NCI-H510A (cell line): ENCODE measurements around the gene MORF4L1.
"Not testable (repeated sequence)": the region's sequence is repeated elsewhere in the genome, so short reads cannot be mapped to it uniquely, and the experiment has no call there.

Source experiments
- DNase-seq: peaks from one replicate; lab custom pipeline; 2025; lab: John Stamatoyannopoulos, UW

The MORF4L1 gene

DNA sequence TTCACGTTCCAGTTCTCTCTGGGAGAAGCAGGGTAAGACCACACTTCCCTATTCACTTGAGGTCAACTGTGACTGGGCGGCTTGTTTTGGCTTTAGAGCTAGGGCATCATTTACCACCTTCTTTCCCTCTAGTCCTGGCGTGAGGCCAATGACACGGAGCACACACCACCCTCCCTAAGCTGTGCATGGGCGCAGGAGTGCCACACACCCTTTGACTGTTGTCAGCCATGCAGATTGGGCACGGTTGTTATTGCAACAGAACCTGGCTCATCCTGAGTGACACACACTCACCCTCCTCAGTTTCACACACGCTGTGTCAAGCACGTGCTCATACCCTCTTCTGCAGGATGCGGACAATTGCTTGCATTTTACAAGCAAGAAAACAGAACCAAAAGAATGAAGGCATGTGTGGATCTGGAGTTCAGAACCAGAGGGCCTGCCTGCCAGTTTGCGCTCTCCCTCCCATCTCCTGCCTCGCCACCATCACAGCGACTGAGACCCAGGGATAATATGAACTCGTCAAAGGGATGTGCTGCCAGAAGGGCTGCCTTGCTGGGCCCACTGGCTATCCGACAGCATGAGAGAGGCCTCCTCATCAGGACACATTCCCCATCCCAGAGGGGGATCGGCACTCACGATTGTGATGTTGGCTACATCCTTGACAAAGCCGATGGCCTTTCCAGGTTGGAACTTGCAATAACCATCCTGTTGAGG lies 54.5 kb downstream of the MORF4L1 start:
- DNase-seq = no peak

DNA sequence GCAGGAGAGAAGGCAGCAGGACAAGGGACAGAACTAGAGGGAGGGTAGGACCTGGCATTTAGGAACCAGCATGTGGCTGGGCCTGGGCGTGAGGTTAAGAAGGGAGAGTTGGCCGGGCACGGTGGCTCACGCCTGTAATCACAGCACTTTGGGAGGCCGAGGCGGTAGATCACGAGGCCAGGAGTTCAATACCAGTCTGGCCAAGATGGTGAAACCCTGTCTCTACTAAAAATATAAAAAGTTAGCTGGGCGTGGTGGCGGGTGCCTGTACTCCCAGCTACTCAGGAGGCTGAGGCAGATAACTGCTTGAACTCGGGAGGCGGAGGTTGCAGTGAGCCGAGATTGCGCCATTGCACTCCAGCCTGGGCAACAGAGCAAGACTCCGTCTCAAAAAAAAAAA lies 55.5 kb downstream of the MORF4L1 start:
- DNase-seq = not testable (repeated sequence)

DNA sequence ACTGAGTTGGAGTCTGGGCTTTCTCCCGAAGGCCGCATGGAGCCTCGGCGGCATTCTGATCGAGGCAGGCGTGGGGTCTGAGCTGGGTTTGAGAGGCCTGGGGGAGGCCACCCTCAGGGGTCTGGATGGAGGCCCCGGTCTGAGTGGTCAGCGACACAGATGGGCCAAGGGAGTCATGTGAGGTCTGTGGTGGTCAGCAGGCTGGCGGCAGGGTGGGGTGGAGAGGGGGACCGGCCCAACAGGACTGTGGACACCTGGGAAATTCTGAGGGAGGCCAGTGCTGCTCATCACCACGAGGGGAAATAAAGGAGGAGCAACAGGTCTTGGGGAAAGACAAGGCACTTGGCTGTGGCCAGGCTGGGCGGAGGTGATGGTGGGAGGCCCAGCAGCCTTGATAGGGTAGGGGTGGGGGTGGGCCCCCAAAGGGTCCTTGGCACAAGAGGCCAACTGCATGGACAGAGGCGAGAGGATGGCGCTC lies 56.0 kb downstream of the MORF4L1 start:
- DNase-seq = no peak

DNA sequence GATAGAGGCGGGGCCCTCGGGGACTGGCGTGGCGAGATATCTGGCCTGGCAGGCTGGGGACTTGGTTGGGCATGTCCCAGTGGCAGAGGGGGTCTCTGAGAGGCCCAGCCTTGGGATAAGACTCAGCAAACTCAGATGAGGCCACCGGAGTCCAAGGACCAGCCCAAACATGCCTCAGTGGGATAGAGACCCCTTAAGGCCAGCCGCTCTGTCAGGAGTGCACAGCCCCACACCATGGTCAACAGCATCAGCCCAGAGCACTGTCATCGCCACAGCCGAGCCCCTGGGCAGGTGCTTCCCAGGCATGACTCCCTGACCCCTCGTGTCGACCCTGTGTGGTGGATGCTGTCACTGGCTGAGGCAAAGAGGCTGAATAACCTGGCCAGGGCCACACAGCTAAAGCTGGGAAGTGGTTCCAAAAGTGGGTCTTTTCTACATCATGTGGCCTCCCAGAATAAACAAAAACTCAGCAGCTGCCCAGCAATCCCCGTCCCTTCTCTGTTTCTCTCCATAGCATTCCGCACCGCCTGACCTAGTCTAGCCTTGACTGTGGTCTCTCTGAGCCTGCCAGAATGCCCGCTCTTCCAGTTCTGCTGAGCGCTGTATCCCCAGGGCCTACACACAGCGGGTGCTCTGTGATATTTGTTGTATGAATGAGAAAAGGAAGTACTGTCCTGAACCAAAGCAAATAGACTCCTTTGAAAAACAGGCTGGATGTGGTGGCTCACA lies 57.0 kb downstream of the MORF4L1 start:
- no peak for DNase-seq

DNA sequence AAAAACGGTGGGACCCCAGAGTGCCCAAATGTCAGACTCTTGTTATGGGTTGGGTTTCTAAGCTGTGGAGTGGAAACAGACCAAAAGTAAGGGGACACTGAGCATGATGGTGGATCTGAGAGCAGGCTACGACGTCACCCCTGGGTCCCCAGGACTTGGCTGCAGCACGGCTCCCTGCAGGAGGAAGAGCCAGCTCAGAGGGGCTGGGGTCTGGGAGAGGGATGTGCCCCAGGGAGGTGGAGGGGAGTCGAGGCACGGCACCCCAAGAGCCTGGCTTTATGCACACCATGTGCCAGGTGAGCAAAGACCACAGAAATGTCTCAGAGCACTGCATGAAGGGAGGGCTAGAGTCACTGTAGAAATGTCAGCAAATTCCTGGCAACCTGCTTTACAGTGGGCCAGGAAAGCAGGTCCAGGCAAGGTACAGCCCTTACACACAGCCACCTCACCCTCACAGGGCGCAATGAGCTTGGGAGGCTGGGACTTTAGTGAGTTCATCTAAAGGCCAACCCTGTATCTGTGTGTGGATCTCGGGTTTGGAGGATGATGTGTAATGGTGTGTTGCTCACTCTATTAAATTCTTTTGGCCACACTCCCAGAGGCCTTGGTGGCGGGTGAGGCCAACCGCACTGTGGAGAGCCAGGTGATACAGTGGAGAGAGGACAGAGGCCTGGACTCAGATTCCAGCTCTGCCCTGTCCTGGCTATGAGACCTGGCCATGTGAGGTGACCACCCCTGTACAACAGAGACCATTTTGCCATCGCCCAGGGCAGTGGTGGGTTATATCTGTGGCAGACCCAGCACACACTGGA lies 58.1 kb downstream of the MORF4L1 start:
- DNase-seq = no peak

DNA sequence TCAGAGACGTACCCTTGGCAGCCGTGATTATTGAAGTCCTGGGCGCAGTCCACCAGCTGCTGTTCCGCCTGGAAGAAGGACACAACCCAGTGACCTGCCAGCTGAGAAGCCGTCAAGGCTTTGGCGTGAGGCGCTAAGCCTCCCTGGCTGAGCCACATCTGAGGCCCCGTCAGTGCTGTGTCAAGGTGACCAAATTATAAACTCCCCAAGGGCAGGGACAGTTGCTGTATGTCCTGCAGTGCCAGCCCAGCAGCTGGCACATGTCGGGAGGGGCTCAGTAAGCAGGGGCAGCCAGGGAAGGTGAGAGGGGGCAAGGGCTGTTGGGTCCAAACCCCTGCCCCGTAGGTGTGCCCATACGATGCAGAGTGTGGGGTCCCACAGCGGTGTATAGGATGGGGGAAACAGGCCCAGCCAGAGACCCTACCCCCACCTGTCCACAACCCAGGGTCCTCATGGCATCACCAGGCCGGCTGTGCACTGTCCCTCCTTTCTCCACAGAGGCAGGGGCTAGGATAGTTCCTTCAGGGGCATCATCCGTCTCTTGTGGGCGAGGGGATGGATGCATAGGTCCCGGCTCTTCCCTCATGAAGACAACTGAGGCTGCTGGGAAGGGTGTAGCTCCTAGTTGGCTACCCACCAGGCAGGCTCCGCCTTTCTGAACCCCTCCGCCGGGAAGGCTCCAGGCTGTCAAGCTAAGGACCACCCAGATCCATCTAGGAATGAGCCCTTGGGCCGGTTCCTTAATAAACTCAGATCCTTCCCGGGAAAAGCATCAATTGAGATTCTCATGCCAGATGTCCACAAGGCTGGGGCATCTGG lies 59.0 kb downstream of the MORF4L1 start:
- no peak for DNase-seq

DNA sequence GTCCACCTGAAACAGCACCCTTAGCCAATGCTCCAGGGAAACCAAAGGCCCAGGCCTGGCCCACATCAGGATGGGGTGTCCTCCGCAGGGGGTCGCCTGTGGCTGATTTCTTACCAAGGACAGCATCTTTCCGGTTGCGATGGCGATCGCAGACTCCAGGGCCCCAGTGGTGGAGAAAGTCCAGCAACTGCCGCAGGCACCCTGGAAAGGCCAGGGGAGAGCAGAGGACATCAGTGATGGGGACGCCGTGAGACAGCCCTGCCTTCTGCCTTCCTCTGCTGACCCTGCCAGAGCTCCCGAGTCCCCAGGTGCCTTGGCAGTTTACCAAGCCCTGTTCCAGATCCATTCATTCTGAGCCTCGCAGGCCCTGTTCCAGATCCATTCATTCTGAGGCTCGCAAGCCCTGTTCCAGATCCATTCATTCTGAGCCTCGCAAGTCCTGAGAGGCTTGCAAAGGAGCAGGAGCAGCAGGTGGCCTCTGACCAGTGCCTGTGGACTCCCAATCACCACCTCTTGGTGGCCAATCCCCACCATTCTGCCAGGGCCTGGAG lies 59.6 kb downstream of the MORF4L1 start:
- no peak for DNase-seq

DNA sequence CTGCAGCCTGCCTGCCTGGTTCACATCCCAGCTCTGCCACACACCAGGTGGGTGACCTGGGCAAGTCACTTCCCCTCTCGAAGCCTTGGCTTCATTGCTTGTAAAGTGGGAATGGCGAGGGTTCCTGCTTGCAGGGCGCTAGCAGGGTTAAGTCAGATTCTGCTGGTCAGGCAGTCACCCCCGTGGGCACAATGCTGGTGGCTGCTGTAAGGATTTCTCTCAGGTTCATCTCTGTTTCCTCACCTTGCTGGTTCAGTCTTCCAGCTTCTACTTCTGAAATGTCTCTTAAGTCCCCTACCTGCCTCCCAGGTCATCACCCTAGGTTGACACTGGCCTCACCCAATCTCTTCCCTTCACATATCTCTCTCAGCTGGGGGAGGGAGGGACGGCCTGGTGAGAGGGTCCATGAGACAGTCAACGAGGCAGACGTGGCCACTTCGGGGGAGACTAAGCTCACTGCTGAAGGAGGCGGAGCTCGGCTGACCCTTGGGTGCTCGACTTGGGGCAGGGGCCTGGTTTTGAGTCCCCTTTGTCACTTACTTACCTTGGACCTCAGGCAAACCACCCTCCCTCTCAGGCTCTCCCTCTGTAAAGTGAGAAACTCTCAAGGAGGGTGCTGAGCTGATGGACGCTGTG lies 60.6 kb downstream of the MORF4L1 start:
- no peak for DNase-seq

DNA sequence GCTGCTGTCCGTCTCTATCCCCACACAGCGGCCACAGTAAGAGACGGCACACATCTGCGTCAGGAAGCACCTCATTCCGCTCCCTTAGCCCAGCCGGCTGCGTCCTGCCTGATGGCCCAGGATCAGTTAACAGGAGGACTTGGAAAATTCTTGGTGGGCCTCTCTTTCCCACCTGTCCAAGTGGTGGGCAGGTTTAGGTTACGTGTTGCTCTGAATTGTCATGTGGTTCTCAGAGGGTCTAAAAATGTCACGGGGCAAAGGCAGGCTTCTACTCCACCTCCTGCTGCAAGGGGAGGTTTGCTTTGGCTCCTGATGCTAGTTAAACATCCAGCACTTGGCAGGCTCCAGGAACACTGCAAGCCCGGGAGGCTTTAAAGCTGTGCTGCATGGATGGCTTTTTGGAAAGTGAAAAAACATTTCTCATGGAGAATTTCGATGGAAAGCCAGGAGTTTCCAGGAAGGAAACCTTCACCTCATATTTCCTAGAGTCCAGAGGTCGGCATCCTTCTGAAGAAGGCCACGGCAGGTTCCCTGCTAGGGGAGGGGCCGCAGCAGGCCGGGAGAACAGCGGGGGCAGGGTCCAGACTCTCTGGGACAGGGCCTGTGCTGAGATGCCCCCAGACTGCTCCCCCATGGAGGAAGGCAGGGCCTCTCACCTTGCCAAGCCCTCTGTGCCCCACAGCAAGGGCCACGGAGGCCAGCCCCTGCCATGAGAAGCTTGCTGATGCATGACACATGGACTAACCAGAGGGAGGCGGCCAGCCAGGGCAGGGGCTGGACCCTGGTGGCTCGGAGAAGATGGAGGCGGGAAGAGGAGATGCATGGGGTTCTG lies 61.3 kb downstream of the MORF4L1 start:
- DNase-seq = no peak

DNA sequence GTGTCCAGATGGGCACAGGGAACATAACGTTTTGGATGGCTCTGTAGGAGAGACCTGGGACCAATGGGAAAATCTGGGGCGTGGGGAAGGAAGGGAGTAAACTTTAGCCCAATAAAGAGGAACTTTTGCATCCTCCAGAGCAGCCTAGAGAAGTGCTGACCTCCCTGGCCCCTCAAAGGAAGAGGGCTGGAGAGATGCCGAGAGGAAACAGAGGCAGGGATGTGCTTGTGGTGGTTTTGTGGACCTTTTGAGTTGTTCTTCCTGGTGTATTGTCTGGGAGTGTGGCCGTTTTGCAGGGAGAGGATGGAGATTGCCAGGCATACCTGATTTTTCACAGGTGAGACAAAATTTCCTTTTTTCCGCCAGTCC lies 61.9 kb downstream of the MORF4L1 start:
- no peak for DNase-seq

DNA sequence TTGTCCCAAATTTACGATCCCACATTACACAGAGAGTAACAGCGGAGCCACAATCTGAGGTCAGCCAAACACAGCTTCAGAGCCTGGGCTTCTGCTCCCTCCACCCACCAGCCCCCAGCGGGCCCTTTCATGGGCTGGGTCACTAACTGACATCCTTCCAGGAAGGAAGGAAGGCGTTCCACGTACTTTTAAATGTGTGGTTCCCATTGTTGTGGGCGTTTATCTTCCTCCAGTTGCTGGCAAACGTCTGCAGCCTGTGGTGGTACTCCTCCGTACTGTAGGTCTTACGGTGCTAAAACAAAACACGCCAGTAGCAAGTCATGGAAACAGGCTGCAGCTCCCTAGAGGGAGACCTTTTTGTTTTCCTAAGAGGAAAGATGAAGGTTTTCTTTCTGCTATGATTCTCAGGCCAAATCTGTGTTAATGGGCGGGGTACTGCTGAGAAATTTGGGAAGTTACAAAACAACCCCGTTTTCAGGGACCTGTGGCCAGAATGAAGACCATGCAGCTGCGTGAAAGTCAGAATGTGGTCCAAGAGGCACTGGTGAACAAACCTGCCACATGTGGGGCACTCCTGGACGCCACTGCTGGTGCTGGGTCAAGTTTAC lies 64.5 kb downstream of the MORF4L1 start:
- no peak for DNase-seq

DNA sequence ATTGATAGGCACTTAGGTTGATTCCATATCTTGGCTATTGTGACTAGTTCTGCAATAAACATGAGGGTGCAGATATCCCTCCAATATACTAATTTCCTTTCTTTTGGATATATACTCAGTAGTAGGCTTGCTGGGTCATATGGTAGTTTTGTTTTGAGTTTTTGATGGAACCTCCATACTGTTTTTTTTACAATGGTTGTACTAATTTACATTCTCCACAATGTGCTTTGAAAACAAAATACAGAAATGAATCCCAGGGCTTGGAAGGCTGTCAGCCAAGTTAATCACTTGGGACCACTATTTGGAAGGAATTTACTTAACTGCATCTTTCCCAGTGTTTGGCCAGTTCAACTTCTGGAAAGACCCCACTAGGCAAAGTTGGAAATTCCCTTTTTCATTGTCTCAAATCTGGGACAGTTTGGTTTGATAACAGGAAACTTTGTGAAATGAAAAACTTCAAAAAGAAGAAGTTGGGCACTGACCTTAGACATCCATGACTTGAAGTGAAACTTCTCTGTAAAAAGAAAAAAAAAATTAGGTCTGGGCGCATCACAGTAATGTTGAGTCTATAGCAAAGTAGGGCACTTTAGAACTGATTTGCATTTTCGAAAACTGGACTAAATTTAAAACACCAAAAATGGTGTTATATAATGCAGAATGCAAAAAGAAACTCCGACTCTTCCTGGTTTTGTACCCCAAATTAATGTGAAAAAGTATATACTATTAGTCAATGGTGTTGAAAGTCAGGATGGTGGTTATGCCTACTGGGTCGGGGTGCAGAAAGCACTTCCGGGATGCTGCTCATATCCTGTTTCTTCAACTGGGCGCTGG lies 66.2 kb downstream of the MORF4L1 start:
- DNase-seq = no peak

DNA sequence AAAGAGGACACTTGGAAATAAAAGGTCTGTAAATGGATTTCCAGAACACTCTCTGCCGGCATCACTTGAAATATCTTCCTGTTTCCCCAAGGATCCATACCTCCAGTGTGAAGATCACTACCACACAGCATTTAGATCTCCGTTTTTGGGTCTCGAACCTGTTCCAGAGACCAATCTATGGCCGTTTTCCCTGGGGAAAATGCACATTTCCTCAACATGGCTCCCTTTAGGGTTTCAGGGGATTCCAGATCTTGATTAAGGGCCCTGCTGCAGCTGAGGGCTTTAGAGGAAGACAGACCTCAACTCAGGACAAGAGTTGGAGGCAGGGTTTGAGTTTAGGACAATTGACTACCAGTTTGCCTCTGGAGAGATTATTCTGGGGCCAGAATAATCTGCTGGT lies 70.1 kb downstream of the MORF4L1 start:
- DNase-seq = no peak

DNA sequence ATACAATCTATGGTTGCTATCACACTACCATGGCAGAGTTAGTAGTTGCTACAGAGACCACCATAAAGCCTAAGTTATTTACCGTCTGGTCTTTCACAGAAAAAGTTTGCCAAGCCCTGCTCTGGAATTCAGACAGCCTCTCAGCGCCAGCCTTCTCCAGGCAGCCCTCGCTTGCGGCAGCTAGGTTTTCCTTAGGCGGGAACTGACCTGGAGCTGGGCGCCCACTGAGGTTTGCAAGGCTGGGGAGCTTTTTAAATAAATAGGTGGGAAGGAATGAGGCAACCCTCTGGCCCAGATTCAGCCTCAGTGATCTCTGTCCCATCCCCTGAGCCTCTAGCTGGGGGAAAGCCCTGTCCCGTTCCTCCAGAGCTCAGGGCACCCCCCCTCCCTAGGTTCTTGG lies 71.0 kb downstream of the MORF4L1 start:
- DNase-seq = no peak

DNA sequence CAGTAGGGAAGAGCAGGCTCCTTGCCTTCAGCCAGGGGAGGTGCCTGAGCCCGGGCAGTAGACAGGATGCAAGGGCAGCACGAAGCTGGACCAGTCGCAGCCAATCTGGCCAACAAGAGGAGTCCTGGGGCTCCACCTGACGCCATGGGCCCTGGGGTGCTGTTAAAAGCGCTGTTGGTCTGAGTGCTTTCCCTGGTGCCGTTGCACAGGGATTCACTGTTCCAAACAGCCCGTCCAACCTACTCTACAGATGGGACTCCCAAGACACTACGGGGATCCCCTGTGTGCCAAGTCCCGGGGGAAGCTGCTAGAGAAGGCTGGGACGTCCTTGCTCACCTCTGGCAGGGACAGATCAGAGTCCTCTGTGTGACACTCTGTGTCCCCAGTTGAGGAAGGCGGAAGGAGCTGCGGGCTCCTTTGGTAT lies 71.5 kb downstream of the MORF4L1 start:
- DNase-seq = no peak

DNA sequence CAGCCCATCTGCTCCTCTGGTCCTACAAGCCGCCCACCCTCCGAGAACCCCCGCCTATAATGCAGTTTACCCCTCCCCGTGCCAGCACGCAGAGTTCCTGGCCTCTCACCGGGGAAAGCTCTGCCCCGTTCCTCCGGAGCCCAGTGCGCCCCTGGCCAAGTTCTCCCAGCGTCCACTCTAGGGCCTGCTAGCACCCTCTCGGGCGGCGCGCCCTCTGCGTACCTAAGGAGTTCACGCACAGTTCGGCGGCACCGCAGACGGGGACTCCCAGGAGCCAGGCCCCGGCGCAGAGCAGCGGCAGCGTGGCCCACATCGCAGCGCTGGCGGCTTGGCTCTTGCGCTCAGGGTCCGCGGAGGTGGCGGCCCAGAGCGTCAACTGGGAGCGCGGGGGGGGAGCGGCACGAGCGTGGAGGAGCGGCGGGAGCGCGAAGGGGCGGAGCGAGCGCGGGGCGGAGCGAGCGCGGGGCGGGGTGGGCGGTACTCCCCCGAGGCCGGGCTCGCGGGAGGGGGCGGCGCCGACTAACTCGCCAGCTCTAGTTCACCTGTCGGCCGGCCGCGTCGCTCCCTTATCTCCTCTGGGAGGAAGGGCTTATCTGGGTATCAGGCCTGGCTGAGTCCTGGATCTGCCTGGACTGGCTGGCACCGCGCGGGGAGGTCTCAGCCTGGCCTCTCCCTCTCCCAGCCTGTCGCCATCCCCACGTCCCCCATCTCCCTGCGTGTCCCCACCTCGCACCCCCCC lies 72.1 kb downstream of the MORF4L1 start, which contains the start of gene CTSH:
Gene CTSH (minus strand): TSS at position 378 of the 739 bp plus-strand sequence. CDS start 65 bp downstream, at position 313.
- DNase-seq = peak; percentile 49

DNA sequence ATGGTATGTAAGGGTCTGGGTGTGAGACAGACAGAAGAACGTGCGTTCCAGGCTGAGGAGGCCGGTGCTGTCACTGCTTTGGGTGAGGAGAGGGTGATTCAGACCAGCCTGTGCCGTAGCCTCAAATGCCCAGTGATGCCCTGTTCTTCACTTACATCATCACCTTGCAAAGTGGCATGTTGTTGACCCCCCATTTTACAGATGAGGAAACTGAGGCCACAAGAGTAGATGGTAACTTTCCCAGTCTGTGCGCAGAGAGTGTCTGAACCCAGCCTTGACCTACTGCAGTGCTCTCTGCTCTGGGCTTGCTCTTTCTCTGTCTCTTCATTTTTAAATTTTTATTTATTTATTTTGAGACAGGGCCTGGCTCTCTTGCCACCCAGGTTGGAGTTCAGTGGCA lies 73.8 kb downstream of the MORF4L1 start:
- DNase-seq = no peak

DNA sequence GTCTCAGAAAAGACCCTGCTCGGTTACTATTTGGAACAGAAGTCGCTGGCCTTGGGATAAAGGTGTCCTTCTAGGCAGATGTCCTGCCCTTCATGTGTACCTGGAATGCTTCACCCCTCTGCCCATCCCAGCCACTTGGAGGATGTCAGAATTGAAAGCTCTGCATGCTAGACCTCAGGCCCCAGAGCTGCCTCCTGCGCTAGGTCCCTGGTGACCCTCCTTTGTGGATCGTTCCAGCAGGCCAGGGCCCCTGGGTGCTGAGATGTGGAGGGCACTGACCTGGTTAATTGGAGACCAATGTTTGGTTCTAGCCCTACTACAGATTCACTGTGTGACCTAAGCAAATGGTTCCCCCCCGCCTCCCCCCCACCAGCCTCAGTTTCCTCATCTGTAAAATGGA lies 74.8 kb downstream of the MORF4L1 start:
- DNase-seq = no peak
